ENCODE results near the gene KDM4C.

GRCh38 chr9:6764523-6764922 is 6.8 kb downstream of the KDM4C start:
- TF ChIP-seq, protein P1, sequence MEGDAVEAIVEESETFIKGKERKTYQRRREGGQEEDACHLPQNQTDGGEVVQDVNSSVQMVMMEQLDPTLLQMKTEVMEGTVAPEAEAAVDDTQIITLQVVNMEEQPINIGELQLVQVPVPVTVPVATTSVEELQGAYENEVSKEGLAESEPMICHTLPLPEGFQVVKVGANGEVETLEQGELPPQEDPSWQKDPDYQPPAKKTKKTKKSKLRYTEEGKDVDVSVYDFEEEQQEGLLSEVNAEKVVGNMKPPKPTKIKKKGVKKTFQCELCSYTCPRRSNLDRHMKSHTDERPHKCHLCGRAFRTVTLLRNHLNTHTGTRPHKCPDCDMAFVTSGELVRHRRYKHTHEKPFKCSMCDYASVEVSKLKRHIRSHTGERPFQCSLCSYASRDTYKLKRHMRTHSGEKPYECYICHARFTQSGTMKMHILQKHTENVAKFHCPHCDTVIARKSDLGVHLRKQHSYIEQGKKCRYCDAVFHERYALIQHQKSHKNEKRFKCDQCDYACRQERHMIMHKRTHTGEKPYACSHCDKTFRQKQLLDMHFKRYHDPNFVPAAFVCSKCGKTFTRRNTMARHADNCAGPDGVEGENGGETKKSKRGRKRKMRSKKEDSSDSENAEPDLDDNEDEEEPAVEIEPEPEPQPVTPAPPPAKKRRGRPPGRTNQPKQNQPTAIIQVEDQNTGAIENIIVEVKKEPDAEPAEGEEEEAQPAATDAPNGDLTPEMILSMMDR (IDR thresholded peaks at IDR 0.05), result no peak
- no peak for TF ChIP-seq POLR2A (IDR thresholded peaks at IDR 0.05)

Measured in thyroid gland (tissue), 4 donors.